Measurements from ENCODE around the gene CABP4. TPM values are rescaled to one million over a fixed set of nuclear protein-coding genes. Genes with fewer than 3 reads are reported as not detected.

Gene CABP4
- total RNA-seq = 1 to 10 TPM; 5.3 to 5.7 TPM

GRCh38 chr11:67455054-67455453 is at the start of gene CABP4:
Gene CABP4 (plus strand): TSS chr11:67455354. CDS start chr11:67455424, 70 bp downstream.
- DNase-seq (ENCODE audit: low spot score) (no peak), ATAC-seq (ENCODE audit: insufficient number of reproducible peaks, low FRiP score, low read depth) (no peak)
- no peaks in the 10 kb centered on the region for H3K9me3 ChIP-seq
- H3K4me1 ChIP-seq (ENCODE audit: control insufficient read depth in 1 of 2, low read depth in 2 of 2) = no peaks in the 10 kb centered on the region
- no peaks in the 10 kb centered on the region for H3K27me3 ChIP-seq (replicated peaks; ENCODE audit: insufficient read depth)
- no peak within 1 kb of the TSS for H3K4me3 ChIP-seq
- no peak within 1 kb of the TSS for H3K27ac ChIP-seq
- no peak for TF ChIP-seq CTCF (IDR thresholded peaks at IDR 0.05)
- no peaks in the 10 kb centered on the region for H3K36me3 ChIP-seq

GRCh38 chr11:67405688-67406339 is 49.3 kb upstream of the CABP4 start:
- Histone ChIP-seq H3K27ac (no peak overlapping the region), H3K27me3 (replicated peaks; ENCODE audit: insufficient read depth) (peaks cover 5% of the 10 kb centered on the region), H3K4me3 (no peak overlapping the region), H3K36me3 (no peaks in the 10 kb centered on the region), H3K4me1 (ENCODE audit: control insufficient read depth in 1 of 2, low read depth in 2 of 2) (peaks cover under 1 to 9% of the 10 kb centered on the region in 2 donors), H3K9me3 (no peaks in the 10 kb centered on the region)
- ATAC-seq (ENCODE audit: insufficient number of reproducible peaks, low FRiP score, low read depth) = no peak
- DNase-seq (ENCODE audit: low spot score) = no peak
- no peak for TF ChIP-seq CTCF (IDR thresholded peaks at IDR 0.05)

GRCh38 chr11:67406420-67406968 is 48.7 kb upstream of the CABP4 start:
- H3K27ac ChIP-seq = no peak overlapping the region
- H3K27me3 ChIP-seq (replicated peaks; ENCODE audit: insufficient read depth) = peaks cover 5% of the 10 kb centered on the region
- H3K9me3 ChIP-seq = no peaks in the 10 kb centered on the region
- no peak for TF ChIP-seq CTCF (IDR thresholded peaks at IDR 0.05)
- DNase-seq (ENCODE audit: low spot score) (no peak), ATAC-seq (ENCODE audit: insufficient number of reproducible peaks, low FRiP score, low read depth) (no peak)
- H3K4me3 ChIP-seq = no peak overlapping the region
- peaks cover 0 to 6% of the 10 kb centered on the region in 2 donors for H3K4me1 ChIP-seq (ENCODE audit: control insufficient read depth in 1 of 2, low read depth in 2 of 2)
- H3K36me3 ChIP-seq = no peaks in the 10 kb centered on the region

GRCh38 chr11:67406969-67407687 is 48.0 kb upstream of the CABP4 start:
- DNase-seq (ENCODE audit: low spot score) = no peak
- Histone ChIP-seq H3K27ac (no peak overlapping the region), H3K4me3 (no peak overlapping the region), H3K9me3 (no peaks in the 10 kb centered on the region), H3K36me3 (no peaks in the 10 kb centered on the region), H3K27me3 (replicated peaks; ENCODE audit: insufficient read depth) (peaks cover 5% of the 10 kb centered on the region), H3K4me1 (ENCODE audit: control insufficient read depth in 1 of 2, low read depth in 2 of 2) (peaks cover 0 to 4% of the 10 kb centered on the region in 2 donors)
- TF ChIP-seq CTCF (IDR thresholded peaks at IDR 0.05) = no peak
- ATAC-seq (ENCODE audit: insufficient number of reproducible peaks, low FRiP score, low read depth) = no peak

- no peaks in the 10 kb centered on the region for H3K4me1 ChIP-seq (ENCODE audit: control insufficient read depth in 1 of 2, low read depth in 2 of 2)
- no peaks in the 10 kb centered on the region for H3K9me3 ChIP-seq
- DNase-seq (ENCODE audit: low spot score) = no peak
- TF ChIP-seq CTCF (IDR thresholded peaks at IDR 0.05) = no peak
- no peak for ATAC-seq (ENCODE audit: insufficient number of reproducible peaks, low FRiP score, low read depth)
- no peak overlapping the region for H3K4me3 ChIP-seq
- H3K27ac ChIP-seq = no peak overlapping the region
- no peaks in the 10 kb centered on the region for H3K36me3 ChIP-seq
- H3K27me3 ChIP-seq (replicated peaks; ENCODE audit: insufficient read depth) = peaks cover 5% of the 10 kb centered on the region
Measured at GRCh38 chr11:67407688-67408163, 47.4 kb upstream of the CABP4 start.
